Coronary artery (tissue), 2 donors: ENCODE data around the gene CDC42BPB.

Experiments
- DNase-seq: peaks from one replicate; pipeline ENCODE4 v3.0.0-alpha.2; 2017; ENCODE audit warnings: low spot score
- H3K27ac ChIP-seq, 2 donors: fragments of 200-600 bp; sonication (generic); one replicate each; pipeline ENCODE4 v1.5.1; 2016 to 2019
- H3K4me3 ChIP-seq: fragments of 200-600 bp; sonication (generic); 2 replicates; pipeline ENCODE4 v1.5.1; 2016; ENCODE audit warnings: mild to moderate bottlenecking, moderate library complexity
- TF ChIP-seq, protein P1 (sequence below): fragments of 200-600 bp; sonication (generic); IDR thresholded peaks from one replicate; pipeline ENCODE4 v1.5.1; 2019; ENCODE audit warnings: antibody characterized with exemption

CDC42BPB gene

DNA sequence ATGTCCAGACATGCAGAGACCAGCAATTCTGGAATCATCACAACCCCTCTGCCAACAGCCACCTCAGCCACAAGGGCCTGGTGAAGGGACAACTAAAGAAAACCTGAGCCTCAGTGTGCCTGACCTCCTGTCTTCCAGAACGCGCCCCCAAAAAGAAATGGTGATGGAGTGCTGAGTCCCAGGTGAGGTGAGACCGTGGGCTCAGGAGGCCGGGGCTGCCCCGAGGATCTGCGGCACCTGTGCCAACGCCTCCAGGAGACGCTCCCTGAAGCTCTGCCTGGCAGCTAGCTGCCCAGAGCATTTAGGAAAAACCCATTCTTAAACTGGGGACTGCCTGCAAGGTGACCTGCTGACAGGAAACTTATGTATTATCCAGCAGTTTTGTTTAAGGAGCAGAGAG lies 51.2 kb downstream of the CDC42BPB start:
- no peak overlapping the region for H3K27ac ChIP-seq
- no peak for DNase-seq

DNA sequence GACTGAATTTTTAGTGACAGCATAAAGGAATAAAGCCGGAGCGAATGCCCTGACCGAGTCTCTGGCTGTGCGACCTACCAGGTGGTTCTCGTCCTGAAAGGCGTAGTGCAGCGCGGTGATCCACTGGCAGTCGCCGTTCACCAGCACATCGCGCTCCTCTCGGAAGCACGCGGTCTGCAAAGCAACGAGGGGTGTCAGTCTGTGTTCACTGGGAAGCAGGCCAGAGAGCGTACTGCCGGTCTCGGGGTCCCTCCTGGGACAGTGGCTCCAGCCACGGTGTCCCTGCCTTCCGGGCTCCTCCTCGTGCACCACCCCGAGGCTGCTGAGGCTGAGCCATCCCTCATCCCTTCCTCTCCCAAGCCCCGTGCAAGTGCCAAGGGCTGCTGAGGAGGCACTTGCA lies 53.5 kb downstream of the CDC42BPB start:
- Histone ChIP-seq H3K27ac (no peak overlapping the region), H3K4me3 (no peak overlapping the region)
- TF ChIP-seq, protein P1, sequence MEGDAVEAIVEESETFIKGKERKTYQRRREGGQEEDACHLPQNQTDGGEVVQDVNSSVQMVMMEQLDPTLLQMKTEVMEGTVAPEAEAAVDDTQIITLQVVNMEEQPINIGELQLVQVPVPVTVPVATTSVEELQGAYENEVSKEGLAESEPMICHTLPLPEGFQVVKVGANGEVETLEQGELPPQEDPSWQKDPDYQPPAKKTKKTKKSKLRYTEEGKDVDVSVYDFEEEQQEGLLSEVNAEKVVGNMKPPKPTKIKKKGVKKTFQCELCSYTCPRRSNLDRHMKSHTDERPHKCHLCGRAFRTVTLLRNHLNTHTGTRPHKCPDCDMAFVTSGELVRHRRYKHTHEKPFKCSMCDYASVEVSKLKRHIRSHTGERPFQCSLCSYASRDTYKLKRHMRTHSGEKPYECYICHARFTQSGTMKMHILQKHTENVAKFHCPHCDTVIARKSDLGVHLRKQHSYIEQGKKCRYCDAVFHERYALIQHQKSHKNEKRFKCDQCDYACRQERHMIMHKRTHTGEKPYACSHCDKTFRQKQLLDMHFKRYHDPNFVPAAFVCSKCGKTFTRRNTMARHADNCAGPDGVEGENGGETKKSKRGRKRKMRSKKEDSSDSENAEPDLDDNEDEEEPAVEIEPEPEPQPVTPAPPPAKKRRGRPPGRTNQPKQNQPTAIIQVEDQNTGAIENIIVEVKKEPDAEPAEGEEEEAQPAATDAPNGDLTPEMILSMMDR: no peak
- no peak for DNase-seq

More for the DNA sequence above, 51.2 kb downstream of the CDC42BPB start:
- TF ChIP-seq, protein P1: no peak
- H3K4me3 ChIP-seq: no peak overlapping the region

DNA sequence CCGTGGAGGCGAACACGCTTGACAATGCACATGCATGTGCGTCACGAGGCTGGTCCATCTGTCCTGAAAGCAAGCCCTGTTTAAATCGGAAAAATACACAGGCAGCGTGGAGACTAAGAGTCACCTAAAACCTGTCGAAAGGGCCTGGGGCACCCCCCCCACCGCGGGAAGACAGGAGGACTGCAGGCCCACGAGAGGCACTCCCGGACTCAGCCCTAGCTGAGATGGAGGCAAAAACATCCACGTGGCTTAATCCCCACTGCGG lies 54.1 kb downstream of the CDC42BPB start:
- Histone ChIP-seq H3K4me3 (no peak overlapping the region), H3K27ac (no peak overlapping the region)
- TF ChIP-seq, protein P1: no peak
- no peak for DNase-seq

DNA sequence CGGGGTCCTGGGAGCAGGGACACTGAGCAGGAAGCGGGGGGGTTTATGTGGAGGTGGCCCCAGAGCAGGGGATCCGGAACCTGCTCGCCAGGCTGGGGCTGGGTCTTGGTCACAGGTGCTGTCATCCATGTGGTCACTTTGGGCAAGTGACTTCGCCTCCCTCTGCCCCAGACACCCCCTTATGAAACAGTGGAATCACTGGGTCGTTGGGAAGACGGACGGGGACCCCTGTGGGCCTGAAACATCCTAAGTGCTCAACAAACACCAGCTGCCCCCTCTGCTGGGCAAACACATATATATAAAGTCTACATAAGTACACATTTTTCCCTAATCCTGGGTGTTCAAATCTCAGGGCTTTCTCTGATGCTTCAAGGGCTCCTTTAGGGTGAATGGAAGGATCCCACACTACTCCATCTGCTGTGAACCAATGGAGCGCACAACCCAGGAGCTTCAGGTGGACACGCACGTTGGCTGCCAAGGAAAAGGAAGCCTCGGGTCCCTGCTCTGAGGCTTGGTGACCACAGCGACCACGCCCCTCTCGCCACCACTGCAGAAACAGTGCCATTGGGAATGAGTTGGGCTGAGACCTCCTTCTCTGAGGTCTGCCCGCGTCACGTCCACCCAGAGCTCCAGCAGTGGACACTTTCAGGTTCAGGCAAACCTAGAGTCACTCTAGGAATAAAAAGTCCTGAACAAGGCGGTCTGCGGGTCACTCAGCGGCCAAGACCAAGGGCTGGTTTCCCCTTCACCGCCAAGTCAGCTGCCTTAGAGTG lies 54.6 kb downstream of the CDC42BPB start:
- Histone ChIP-seq H3K4me3 (no peak overlapping the region), H3K27ac (no peak overlapping the region)
- TF ChIP-seq, protein P1: no peak
- no peak for DNase-seq

DNA sequence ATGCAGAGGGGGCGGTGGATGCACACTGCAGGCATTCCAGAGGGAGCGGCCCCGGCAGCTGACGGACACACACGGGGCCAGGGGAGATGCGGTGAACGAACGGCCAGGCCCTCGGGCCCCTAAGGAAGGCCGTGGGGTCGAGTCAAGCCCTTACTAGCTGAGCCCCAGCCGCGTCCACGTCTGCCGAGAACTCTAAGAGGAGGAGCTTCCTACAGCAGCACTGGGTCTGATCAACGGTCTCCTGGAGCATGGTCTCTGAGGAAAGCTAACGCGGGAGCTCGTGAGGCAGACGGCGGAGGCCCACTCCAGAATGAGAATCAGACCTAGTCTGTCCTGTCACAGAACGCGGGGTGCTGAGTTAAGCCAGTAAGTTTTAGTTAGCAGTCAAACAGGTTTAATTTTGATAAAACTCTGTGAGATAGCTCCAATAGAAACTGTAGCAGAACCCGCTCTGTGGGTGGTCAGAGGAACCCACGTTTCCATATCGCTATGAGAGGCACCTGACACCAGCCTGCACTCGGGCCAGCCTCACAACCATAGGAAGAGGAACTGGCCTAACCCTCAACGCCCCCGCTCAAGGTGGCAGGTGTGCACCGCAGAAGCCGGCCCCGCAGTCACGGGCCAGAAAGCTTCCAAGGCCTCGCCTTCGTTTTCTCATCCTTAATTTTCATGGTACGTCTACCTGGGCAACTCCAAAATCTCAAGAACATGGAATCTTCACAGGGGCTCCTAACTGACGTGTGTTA lies 55.5 kb downstream of the CDC42BPB start:
- no peak for DNase-seq
- Histone ChIP-seq H3K27ac (no peak overlapping the region), H3K4me3 (no peak overlapping the region)
- TF ChIP-seq, protein P1: no peak

DNA sequence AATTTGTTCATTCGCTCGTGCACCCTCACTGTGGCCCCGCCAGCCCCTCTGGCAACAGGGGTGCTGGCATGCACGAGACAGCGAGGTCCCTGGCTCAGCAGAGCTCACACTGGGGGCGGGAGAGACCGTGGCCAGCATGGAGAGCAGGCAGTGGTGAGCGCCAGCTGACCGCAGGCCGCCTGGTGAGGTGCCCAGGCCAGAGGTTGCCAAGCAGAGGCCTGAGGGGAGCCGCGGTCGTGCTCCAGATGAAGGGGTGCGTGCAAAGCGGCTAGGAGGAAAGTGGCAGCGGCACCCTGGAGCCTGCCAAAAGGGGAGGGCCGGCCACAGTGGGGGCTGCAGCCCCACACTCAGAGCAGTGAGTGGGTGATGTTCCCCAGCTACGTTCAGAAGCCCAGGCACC lies 56.1 kb downstream of the CDC42BPB start:
- no peak overlapping the region for H3K4me3 ChIP-seq
- TF ChIP-seq, protein P1: no peak
- DNase-seq: no peak
- no peak overlapping the region for H3K27ac ChIP-seq

DNA sequence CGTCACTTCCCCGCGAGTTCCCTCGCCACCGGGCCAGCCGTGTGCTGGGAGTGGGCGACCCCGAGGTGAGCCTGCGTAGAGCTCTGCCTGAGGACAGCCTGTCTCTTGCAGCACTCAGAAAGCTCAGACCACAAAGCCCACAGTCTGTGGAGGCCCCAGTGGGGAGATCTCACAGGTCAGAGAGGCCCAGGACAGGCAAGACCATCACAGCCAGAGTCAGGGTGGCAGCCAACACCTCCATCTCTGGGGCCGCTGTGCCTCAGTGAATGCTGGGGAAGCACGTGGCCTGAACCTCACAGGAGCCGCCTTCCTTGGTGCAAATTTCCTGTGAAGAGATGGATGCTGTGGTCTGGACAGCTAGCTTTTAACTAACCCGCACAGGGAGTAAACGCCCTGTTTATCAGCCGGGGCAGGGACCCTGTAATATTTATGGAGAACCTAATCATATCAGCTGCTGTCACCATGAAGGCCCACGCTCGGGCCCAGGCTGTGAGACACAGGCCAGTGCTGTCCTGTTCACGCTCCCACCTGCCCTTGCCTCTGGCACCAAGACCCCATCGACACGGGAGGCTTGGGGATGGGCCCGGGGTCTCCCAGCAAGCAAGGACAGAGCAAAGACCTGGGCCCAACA lies 56.9 kb downstream of the CDC42BPB start:
- TF ChIP-seq, protein P1: no peak
- DNase-seq: no peak
- Histone ChIP-seq H3K4me3 (no peak overlapping the region), H3K27ac (no peak overlapping the region)
